Prostate gland (tissue), 2 donors: ENCODE results near the gene LDAH.

Experiments used
- CTCF ChIP-seq, 4 experiments: fragments of 200-600 bp in 2 of 4; fragments of 450-650 bp in 2 of 4; sonication (generic) in 2 of 4; IDR thresholded peaks; 1 replicate in 3 of 4; 2 replicates in 1 of 4; pipeline ENCODE4 v1.5.1; 2016 to 2019; ENCODE audit warnings: antibody characterized with exemption in 4 of 4, mild to moderate bottlenecking in 2 of 4, moderate library complexity in 2 of 4
- POLR2A ChIP-seq: fragments of 450-650 bp; IDR thresholded peaks from one replicate; pipeline ENCODE4 v1.6.1; 2016; ENCODE audit warnings: antibody characterized with exemption, mild to moderate bottlenecking
- POLR2AphosphoS5 ChIP-seq: sonication (generic); formaldehyde crosslinking; IDR thresholded peaks from one replicate; pipeline ENCODE4 v1.6.1; 2017; ENCODE audit warnings: antibody characterized with exemption

GRCh38 chr2:20771299-20771698, 51.6 kb downstream of the LDAH start:
- TF ChIP-seq CTCF (IDR thresholded peaks at IDR 0.05) (no peak), POLR2AphosphoS5 (no peak), POLR2A (no peak)
